IPS-18a (cell line): ENCODE results near the gene POLR2J3.
"Not testable (repeated sequence)": the region's sequence is repeated elsewhere in the genome, so short reads cannot be mapped to it uniquely, and the experiment has no call there.

Experiments
- H3K27ac ChIP-seq: one replicate; pipeline ENCODE4 v1.5.1; 2013; ENCODE audit warnings: low read length
- H3K27me3 ChIP-seq: one replicate; pipeline ENCODE4 v1.6.1; 2013; ENCODE audit warnings: mild to moderate bottlenecking, low read length; ENCODE audit not compliant: control insufficient read depth, insufficient read depth
- H3K36me3 ChIP-seq: one replicate; pipeline ENCODE4 v1.6.1; 2013; ENCODE audit warnings: low read depth, low read length; ENCODE audit not compliant: control insufficient read depth
- H3K4me1 ChIP-seq: one replicate; pipeline ENCODE4 v1.6.1; 2013; ENCODE audit warnings: low read depth, low read length; ENCODE audit not compliant: control insufficient read depth
- H3K4me3 ChIP-seq: one replicate; pipeline ENCODE4 v1.5.1; 2013; ENCODE audit warnings: low read length
- H3K9ac ChIP-seq: one replicate; pipeline ENCODE4 v1.6.1; 2013; ENCODE audit warnings: mild to moderate bottlenecking, low read length, moderate library complexity
- H3K9me3 ChIP-seq: one replicate; pipeline ENCODE4 v1.6.1; 2013; ENCODE audit warnings: low read depth, low read length; ENCODE audit not compliant: control insufficient read depth

POLR2J3 gene

DNA sequence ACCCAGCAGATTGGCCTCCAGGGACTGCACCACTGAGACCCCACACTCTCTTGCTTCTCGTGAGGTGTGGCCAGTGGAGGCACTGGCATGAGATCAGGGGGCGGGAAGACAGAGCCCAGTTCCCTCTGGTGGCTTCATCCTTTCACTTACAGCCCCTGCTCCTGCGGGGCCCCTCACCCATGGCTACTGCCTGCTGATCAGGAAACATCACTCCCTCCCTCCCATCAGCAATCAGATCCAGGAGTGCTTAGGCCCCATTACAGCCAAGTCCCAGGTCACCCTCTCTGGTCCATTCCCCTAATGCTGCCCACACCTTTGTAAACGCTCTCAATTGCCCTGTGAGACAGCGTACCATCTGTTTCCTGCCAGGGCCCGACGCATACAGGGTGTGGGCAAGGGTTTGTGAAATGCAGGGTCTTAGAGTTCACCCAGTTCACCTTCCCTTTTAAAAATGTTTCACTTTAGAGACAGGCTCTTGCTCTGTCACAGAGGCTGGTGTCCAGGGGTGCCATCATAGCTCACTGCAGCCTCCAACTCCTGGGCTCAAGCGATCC, 37.2 kb downstream of the POLR2J3 start:
- not testable (repeated sequence) for H3K27ac ChIP-seq, H3K36me3 ChIP-seq, H3K27me3 ChIP-seq, H3K9ac ChIP-seq, H3K4me3 ChIP-seq, H3K4me1 ChIP-seq, H3K9me3 ChIP-seq

DNA sequence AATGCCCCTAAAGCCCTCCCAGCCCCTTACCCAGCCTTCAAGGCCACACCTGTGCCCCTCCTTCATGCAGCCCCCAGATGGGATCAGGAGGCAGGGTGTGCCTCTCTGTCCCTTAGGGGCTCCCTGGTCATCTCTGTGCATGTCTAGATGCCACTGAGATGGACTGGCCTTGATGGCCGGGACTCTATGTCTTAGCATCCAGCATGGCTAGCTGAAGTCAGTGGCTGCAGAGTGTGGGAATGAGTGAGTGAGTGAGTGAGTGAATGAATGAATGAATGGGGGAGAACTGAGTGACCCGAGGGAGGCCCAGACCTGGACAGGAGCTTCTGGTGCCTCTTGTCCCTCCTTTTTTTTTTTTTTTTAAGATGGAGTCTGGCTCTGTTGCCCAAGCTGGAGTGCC, 40.3 kb downstream of the POLR2J3 start:
- not testable (repeated sequence) for H3K9me3 ChIP-seq, H3K9ac ChIP-seq, H3K36me3 ChIP-seq, H3K4me1 ChIP-seq, H3K27me3 ChIP-seq, H3K4me3 ChIP-seq, H3K27ac ChIP-seq

DNA sequence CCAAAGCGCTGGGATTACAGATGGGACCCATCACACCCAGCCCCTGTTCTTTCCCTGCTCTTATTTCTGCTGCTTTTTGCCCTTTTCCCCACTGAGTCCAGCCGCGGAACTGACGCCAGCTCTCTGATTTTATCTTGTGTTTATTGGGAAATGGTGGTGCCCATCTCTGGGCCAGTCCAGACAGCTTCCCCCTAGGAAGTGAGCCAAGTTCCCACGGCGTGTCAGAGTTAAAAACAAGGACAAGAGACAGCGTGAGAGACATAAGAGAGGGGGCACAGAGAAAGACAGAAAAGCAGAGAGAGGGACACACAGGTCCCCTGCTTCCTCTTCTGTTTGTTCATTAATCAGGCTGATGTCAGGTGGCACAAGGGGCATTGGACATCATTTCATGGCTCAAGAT, 40.8 kb downstream of the POLR2J3 start:
- not testable (repeated sequence) for H3K27me3 ChIP-seq, H3K9ac ChIP-seq, H3K4me1 ChIP-seq, H3K4me3 ChIP-seq, H3K9me3 ChIP-seq, H3K36me3 ChIP-seq, H3K27ac ChIP-seq

DNA sequence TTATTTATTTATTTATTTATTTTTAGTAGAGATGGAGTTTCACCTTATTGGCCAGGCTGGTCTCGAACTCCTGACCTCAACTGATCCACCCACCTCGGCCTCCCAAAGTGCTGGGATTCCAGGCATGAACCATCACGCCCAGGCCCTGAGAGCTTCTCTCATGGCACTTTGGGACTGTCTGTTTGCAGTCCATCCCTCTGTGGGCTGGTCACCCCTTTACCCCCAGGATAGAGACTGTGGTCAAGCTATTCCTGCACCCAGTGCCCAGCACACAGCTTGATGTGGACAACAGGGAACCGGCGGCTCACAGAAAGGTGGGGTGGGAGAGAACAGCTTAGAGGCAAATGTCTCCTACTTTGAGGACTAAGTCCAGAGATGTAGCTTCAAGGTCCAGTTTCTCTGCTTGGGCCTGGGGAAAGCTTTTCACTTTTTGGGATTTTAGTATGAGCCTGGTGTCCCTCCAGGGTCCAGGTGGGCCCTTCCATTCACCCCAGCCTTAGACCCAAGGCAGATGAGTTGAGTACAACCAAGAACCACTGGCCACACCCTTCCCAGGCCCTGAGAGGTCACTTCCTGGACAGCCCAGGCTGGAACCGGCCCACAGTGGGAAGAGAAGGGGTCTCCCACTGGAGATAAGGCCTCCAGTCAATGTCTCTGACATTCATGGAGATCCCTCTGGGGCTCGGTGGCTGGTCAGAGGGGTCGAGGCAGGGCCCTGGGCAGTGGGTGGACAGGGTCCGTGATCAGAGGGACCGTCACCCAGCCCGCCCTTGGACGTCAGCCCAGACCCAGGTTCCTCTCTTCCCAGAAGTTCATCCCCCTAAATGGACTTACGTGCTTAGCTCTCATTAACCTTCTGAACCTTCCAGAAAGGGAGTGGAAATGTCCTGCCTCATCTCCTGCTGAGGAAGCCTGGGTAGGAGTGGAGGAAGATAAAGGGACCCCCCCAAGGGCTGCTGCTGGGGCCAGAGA, 44.3 kb downstream of the POLR2J3 start:
- H3K4me3 ChIP-seq, H3K9me3 ChIP-seq, H3K36me3 ChIP-seq, H3K9ac ChIP-seq, H3K27ac ChIP-seq, H3K4me1 ChIP-seq, H3K27me3 ChIP-seq: not testable (repeated sequence)

DNA sequence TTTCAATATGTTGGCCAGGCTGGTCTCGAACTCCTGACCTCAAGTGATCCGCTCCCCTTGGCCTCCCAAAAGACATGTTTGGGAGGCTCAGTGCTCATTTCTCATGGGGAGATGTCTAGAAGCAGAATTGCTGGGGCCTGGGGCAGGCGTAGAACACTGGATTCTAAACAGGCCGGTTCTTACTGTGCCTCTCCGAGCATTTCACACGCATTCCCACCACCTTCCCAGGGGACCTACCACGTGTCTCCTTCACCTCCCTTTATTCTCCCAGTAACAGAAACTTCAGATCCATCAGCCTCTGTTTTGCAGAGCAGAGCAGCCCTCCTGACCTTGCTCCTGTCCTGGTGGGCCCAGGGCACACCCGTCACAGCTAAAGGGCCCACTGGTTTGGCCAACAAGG, 45.2 kb downstream of the POLR2J3 start:
- H3K9me3 ChIP-seq, H3K27me3 ChIP-seq, H3K27ac ChIP-seq, H3K36me3 ChIP-seq, H3K4me3 ChIP-seq, H3K4me1 ChIP-seq, H3K9ac ChIP-seq: not testable (repeated sequence)

DNA sequence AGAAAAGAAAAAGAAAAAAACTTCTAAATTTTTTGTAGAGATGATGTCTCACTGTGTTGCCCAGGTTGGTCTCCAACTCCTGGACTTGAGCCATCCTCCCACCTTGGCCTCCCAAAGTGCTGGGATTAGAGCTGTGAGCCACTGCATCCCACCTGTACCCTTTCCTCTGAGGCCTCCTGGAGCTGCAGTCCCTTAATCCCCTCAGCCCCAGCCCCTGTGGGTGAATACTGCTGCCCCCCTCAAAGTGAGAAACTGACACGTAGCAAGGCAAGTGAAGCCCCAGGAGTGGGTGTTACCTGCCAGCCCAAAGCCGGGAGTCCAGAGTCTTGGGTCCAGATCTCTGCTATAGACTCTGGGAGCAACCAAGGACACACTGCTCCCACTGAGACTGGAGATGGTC, 47.6 kb downstream of the POLR2J3 start:
- not testable (repeated sequence) for H3K9ac ChIP-seq, H3K27me3 ChIP-seq, H3K36me3 ChIP-seq, H3K4me1 ChIP-seq, H3K4me3 ChIP-seq, H3K9me3 ChIP-seq, H3K27ac ChIP-seq

DNA sequence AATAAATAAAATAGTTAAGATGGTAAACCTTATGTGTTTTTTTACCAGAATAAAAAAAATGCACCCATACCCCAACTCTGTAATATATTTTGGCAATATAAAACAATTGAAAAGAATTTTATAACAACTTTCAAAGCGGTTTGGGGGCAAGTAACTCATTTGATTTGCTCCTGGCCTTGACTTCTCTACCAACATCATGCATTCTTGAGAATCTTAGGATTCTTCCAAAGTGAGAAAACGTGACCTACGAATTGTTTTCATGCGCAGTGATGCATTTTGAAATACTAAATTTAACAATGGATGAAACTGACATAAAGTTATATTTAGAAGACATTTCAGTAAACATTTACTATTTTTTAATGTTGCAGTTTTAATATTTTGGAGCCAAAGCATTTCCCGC, 51.6 kb downstream of the POLR2J3 start:
- not testable (repeated sequence) for H3K9ac ChIP-seq, H3K4me3 ChIP-seq, H3K9me3 ChIP-seq, H3K36me3 ChIP-seq, H3K4me1 ChIP-seq, H3K27ac ChIP-seq, H3K27me3 ChIP-seq

DNA sequence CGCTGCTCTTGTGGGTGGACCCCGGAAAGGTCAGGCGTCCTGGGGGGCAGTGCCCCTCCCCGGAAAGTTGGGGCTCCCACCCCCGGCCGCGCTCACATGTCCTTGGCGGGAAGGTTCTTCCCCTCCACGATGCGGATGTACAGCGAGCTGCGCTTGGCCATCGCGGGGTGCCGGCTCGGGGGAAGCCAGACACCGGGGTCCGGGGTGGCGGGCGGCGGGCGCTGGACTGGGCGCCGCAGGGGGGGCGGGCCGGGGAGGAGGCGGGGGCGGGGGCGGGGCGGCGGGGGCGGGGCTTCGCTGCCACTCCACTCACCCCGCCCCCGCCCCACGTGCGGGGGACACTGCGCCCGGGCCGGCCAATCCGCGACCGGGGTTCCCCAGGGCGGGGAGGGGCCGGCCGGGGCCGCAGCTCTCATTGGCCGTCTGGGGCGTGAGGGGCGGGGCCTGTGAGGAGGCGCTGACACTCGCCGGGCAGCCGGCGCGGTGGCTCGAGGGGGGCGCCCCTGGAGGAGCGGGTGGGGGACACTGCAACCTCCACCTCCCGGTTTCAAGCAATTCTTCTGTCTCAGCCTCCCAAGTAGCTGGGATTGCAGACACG, 54.7 kb downstream of the POLR2J3 start, which contains the start of gene RASA4B:
Gene RASA4B (minus strand): TSS at position 228 of the 598 bp plus-strand sequence. CDS start 67 bp downstream, at position 161.
- not testable (repeated sequence) for H3K9ac ChIP-seq, H3K36me3 ChIP-seq, H3K4me3 ChIP-seq, H3K27ac ChIP-seq, H3K4me1 ChIP-seq, H3K27me3 ChIP-seq, H3K9me3 ChIP-seq
